HG03103 (cell line): ENCODE measurements around the gene EPSTI1.
A peak's percentile ranks its signal among the peaks of the same experiment; 100 is the strongest.
"Not testable (repeated sequence)": the region's sequence is repeated elsewhere in the genome, so short reads cannot be mapped to it uniquely, and the experiment has no call there.

Source experiments
- ATAC-seq: cut with Tn5 transposase; IDR thresholded peaks from one replicate; pipeline ENCODE4 v1.9.1; 2021; ENCODE audit warnings: low read depth; ENCODE audit not compliant: unreplicated experiment

The EPSTI1 gene

DNA sequence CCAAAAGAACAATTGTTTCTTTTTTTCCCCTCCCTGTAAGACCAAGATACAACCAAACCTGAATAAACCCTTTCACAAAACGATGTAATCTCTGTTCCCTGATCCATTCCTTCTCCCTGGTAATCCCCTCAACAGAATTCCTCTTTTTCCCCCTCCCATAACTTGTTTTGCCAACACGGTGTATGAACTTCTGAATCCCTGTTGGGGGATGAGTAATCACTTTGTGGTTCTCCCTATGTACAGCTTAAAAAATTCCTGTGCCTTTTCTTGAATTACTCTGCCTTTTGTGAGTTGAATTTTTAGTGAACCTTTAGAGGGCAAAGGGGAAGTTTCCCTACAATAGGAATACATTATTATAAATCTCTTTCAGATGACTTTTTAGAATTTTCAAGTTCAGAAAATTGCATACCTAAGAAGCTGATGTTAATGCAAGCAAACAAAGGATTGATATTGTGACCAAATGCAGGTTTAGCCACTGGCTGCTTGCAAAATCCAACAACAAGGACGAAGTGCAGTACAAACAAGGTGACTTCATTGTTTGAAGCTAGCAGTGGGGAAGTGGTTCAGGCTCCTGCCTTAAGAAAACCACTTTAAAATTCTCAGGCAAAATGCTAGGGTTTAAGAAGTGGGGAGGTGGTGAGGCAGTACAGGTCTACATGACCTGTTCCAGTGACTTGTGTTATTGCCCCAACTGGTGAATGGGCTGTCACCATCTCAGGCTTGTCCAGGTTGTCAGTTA is 15.0 kb upstream of the EPSTI1 start:
- ATAC-seq = no peak

DNA sequence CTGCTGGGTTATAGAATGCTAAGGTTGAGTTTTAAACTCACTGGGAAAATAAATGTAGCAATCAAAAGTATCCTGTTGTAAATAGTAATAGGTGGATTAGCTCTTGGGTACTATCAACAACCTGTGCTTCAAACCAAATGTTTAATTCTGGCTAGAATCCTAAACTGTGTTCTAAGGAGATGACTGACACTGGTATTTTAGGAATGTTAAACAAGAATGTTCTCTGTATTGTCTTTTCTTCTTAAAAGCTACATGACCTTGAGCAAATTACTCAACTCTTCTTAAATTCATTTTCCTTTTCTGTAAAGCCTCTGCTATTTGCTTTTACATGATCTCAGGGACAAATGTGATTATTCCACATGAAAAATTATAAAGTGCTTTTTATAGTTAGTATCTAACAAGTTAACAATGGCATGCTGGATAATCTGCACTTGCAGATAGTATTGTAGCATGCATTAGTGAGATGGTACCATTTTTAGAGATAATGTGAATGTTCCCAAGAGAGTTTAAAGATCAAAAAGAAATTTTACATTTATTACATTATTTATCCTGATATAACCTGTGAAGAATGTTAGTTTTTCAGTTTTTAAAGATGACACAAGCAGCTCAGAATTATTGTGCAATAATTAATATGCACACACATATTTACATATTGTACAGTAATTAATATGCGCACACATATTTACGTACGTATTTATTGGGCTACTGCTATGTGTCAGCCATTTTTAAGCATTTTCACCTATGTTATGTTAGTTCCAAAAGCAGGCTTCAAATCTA is 13.6 kb upstream of the EPSTI1 start:
- ATAC-seq = no peak

DNA sequence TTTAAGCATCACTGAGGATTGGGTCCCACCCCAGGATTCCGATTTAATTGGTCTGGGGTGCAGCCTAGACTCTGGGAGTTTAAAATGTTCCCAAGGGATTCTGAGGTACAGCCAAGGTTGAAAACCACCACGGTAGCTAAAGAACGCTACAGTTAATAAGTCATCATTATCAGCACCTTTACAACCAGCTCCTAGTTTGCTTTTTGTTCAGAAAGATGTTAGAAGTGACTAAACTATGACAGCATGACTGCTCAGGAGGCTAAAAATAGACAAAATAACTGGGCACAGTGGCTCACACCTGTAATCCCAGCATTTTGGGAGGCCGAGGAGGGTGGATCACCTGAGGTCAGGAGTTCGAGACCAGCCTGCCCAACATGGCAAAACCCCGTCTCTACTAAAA is 11.7 kb upstream of the EPSTI1 start:
- no peak for ATAC-seq

DNA sequence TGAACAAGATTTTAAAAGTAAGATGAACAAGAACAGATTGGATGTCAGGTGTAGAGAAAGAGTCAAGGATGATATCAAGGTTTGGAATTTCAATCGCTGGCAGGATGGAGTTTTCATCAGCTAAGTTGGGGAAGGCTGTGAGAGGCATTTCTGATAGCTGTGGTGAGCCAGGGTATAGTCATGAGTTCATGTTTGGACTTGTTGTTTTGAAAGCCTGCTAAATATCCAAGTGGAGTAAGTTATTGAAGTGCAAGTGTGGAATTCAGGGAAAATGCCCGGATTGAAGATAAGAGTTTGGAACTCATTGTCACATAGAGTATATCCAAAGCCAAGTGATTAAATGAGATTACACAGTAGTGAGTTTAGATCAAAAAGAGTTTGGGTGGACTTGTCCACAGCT is 11.0 kb upstream of the EPSTI1 start:
- no peak for ATAC-seq

DNA sequence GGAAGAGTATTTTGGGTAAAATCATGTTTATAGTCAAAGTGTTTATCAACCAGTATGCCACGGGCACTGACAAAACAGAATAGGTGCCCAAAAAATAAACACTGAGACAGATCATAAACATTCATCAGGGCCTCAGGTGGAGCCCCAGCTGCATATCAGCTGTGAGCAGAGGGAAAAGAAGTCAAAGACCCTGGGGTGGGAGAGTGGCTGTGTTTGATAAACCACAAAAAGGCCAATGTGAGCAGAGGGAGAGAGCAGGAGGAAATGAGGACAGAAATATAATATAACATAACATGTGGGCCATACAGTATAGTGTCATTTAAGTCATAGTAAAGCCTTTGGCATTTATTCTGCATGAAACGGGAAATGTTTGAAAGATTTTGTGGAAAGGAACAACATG is 10.0 kb upstream of the EPSTI1 start:
- no peak for ATAC-seq

DNA sequence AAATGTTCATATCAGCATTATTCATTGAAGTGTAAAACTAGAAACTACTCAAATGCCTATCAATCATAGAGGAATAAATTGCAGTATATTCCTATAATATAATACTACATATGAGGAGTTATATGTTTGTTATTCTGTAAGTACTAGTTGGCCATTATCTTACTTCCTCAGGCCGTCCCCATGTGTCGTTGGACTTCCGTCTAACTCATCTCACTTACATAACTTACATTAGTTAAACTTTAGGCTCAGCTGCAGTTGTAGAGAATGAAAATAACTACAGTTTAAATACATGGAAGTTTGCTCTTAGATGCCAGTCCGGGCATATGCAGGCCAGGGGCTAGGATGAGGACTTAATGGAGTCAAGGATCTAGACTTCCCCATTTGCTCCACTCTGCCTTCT is 8.6 kb upstream of the EPSTI1 start:
- ATAC-seq = no peak

DNA sequence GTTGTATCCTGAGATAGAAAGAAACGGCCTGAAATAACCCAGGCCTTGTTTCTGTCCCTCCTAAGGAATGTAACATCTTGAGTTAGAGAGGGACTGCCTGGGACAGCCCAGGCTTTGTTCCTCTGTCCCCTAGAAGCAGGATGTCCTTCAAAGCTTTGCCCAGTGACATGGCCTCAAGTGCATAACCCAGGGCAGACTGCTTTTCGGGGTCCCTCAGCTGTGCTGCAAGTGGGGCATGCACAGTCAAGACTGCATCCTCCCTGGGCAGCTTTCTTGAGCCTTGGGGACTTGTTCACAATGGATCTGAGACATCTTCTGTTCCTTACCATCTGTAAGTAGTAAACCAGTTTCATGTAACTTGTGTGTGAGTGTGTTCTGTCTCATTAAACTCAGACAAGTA is 7.5 kb upstream of the EPSTI1 start:
- ATAC-seq = no peak

DNA sequence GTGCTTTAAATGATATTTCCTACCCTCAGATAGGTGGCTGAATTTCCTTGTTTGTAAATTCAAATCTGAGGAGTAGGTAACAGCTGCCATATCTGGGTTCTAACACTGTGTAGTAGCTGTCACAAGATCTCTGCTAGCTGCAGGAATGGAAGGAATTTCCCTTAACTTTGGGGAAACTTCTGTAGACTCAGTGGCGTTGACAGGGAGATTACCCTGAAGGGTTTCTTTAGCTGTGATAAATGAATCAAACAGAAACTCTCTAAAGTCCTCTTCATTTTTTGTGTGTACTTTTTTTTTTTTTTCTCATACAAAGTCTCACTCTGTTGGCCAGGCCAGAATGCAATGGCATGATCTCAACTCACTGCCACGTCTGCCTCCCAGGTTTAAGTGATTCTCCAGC is 5.3 kb upstream of the EPSTI1 start:
- no peak for ATAC-seq

DNA sequence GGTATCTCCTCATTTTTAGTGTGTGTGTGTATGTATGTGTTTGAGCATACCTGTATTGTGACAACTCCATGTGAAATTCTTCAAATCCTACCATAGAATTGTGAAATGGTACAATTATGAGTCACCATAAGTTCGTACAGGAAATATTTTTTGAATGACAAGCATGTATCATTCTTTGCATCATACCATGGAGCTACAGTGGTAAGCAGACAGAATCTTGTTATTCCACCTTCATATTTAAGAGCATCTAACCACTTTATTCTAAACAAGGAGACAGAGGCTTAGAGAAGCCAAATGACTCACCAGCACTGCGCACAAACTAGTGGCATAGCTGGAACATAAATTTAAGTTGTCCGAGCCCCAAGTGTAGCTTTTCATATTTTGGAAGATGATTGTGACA is 4.5 kb upstream of the EPSTI1 start:
- no peak for ATAC-seq

DNA sequence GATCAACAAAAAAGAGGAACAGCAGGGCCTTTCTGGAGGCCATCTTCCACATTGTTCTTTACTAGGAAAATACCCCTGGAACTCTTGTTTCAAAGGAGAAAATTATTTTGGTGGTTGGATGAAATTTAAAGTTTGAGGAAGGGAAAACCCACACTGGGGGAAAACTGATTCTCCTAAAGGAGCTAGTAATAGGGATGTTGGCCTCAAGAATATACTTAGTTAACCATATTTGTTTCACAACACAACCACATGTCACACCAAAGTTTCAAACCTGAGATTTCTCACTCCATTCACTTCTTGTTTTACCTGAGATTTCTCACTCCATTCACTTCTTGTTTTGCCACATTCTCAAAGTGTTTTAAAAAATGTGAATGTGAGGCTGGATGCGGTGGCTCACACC is 2.8 kb upstream of the EPSTI1 start:
- no peak for ATAC-seq

DNA sequence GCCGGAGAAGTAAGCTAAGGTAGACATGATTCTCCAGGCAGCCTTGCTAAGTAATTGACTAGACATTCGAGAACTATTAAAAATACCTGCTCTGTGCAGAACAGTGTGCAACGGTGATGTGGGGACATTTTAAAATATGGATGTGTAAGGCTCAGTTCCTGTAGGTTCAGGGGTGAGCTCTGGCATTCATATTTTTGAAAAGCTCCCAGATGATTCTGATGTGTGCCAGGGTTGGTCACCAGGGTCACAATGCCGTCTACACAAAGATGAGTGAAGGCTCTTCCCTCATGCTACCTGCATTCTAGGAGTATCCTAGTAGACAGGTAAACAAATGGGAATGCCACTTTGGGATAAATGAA is 702 bp upstream of the EPSTI1 start:
- peak; percentile 5 for ATAC-seq

DNA sequence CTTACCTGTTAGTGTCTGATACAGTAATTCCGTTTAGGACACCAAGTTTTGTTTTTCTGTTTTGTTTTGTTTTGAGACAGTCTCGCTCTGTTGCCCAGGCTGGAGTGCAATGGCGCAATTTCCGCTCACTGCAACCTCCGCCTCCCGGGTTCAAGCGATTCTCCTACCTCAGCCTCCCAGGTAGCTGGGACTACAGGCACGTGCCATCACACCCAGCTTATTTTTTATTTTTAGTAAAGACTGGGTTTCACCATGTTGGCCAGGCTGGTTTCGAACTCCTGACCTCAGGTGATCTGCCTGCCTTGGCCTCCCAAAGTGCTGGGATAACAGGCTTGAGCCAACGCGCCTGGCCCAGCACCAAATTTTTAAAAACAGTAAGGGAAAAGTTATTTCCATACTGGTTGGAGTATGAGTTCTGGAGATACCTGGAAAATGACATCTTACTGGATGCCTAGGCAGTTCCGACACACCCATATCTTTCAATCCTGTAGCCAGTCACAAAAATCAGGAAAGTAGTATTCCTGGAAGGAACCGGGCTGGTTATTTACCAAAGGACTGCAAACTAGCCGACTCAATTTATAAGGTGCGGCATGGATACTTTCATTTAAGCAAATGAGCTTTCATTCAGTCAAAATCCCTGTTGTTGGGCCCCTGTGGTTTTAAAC is 676 bp downstream of the EPSTI1 start:
- ATAC-seq = not testable (repeated sequence)

DNA sequence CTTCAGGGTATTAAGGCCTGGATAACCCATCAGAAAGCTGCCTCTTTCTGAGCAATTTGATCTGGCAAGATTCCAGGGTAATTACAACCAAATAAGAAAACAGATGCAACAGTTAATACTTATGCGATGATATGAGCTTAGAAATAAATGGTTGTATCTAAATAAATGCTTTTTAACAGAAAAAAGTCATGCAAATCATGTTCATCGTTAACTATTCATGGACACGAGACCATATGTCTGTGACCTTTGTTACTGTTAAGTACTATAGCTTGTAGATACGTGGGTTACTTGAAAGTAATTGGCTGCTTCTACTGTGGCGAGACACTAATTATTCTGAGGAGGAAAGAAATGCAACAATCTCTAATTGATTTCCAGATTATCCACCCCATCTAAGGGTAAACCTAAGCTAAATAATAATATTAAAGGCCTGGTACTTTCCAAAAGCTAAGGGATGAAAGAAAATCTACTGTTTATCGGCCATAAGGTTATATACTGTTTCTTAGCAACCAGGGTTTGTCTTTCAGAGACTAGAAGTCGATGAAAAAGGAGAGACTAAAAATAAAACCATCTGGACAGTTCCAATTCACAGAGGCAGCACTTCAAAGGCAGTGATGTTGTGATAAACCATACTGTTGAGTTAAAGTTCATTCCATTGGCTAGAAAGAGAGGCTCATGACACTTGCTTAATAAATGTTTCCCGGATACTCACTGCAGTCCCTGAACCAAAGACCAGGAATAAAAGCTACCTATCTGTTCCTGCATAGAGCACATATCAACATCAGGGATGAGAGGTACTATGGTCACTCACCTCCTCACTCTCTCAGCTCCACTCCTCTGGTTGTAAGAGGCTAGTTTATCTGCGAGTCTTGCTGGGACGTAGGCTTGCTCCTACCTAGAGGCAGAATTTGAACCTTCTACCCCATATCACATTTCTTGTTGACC is 1.5 kb downstream of the EPSTI1 start:
- ATAC-seq = no peak

DNA sequence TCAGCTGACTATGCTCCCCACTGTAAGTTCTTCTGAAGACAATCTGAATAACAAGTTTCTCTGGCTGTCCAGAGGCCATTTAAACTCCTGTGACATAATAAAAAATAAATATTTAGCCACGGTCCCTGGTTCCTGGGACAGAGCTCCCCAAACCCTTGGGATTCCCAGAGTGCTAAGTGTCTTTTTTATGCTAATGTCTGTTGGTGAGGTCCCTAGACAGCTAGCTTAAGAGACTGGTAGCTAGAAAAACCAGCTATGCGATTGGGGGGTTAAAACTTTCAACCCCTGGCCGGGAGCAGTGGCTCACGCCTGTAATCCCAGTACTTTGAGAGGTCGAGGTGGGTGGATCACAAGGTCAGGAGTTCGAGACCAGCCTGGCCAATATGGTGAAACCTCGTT is 5.9 kb downstream of the EPSTI1 start:
- ATAC-seq = no peak

DNA sequence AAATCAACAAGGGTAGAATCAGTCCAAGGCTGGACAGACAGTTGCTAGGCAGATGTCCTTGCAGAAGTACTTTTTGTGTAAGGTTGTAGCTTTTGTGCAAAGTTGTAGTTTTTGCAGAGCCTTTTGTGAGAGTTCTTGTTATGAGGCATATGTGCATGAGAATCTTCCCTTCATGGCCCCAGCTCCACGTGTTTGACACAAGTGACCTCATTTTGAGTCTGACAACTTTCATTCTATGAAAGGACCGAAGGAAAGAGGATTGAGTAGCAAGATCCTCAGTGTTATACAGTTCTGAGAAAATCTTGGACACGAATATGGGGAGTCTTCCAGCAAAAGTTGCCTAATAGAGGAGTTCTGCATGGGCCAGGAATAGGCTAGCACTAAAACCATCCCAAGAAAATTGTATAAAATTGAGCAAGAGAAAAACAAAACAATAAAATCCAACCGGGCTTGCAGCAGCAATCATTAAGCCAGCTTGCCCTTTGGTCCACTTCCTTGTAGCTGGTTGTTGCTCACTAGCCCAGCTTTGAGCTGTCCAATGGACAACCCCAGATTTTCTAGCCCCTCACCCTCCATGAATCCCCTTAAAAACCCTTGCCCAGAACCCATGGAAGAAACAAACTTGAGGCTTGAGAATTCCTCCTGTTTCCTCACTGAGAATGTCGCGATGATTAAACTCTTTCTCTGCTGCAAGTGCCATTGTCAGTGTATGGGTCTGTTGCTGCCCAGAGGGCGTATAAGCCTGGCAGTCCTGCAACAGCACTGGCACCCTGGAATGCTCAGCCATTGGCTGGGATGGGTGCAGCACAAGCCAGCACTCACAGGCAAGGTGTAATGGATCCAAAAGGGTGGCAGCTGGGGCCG is 6.5 kb downstream of the EPSTI1 start:
- ATAC-seq = no peak

DNA sequence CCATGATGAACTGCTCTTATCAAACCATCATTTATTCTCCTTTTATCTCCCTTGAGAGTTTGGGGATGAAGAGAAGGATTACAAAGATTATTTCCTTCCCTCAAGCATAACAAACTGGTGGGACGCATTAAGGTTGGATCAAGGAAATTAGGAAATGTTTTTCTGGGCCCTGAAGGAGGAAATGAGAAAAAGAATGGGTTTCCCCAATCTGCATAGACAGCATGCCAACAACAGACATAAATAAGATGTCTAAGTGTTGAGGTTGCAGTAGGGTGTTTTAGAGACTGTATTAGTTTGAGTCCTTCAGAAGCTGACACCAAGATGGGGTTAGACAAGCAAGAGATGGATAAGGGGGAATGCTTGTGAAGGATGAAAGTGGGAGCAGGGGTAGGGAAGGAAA is 7.3 kb downstream of the EPSTI1 start:
- ATAC-seq = no peak

DNA sequence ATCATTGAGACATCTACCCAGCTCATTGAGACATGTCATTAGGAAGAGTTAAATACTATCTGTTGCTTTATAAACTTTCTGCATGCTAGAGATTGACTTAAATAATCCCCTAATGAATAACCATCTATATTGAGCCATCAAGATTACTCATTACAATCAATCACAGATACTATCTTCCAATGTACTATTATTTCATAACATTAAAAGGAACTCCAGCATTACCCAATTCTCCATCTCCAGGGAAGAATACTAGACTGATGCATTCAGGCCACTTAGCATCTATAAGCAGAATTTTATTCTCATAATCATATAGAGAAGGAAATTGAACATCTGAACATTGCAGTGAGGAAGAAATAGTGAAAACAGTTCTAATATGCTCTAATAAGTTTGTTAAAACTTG is 8.0 kb downstream of the EPSTI1 start:
- ATAC-seq = no peak

DNA sequence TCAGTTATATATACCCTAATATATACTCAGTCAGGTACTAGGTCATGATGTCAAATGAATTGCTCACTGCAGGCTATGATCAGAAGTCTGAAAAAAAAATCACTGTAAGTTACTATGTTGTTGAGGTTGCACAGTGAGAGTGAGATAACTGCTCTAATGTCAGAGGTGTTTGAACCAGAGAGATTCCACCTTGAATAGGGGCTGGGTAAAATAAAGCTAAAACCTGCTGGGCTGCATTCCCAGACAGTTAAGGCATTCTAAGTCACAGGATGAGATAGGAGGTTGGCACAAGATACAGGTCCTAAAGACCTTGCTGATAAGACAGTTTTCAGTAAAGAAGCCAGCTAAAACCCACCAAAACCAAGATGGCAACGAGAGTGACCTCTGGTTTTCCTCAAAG is 10.2 kb downstream of the EPSTI1 start:
- ATAC-seq = no peak

DNA sequence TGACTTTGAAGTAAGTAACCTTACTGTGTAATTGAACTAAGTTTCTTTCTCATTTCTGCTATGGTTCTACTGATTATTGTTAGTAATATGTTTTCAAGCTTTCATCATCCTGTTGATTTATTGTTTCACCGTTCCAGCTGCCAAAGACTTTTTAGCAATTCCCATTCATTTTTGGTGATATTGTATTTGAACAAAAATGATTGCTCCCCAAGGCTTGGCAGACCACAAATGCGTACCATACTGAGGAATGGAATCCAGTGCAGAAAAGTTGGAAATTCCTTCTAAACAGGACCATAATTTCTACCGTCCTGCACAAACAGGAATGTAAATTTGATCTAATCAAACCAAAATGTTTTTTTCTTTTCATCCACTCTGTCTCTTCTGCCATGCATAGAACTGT is 10.7 kb downstream of the EPSTI1 start:
- no peak for ATAC-seq

DNA sequence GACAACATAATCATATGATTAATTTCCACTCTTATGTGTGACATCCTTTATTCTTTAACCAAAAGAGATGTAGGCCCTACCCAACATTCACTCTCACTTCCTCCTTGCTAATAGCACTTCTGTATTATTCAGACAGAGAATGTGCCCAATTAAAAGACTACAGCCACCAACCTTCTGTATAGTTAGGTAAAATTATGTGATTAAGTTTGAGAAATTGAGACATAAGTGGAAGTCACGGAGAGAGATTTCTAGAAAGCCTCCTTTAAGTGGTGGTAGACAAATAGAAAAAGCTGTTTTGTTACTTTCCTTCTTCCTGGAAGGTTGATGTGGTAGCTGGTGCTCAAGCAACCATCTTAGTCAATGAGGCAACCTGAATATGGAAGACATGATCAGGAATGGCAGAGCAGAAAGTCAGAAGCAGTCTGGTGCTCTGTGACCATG is 14.8 kb downstream of the EPSTI1 start:
- no peak for ATAC-seq
